ENCODE measurements around the gene SAMD3.
"Not testable (repeated sequence)": the region's sequence is repeated elsewhere in the genome, so short reads cannot be mapped to it uniquely, and the experiment has no call there.

SAMD3 gene

DNA sequence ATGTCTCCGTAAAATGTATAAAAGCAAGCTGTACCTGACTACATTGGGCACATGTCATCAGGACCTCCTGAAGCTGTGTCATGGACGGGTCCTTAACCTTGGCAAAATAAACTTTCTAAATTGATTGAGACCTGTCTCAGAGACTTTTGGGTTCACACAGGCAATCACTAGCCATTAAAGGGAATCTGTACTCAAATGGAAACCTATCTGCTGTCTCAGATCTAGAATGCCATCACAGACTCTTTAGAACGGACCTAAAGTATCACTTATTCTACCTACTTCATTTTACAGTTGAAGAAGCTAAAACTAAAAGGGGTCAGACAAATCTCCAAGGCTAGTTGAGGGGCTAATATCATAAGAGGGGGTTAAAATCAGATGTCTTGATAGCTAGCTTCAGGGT lies 11.1 kb downstream of the SAMD3 start:
- DNase-seq (ENCODE audit: low read depth) = no peak

DNA sequence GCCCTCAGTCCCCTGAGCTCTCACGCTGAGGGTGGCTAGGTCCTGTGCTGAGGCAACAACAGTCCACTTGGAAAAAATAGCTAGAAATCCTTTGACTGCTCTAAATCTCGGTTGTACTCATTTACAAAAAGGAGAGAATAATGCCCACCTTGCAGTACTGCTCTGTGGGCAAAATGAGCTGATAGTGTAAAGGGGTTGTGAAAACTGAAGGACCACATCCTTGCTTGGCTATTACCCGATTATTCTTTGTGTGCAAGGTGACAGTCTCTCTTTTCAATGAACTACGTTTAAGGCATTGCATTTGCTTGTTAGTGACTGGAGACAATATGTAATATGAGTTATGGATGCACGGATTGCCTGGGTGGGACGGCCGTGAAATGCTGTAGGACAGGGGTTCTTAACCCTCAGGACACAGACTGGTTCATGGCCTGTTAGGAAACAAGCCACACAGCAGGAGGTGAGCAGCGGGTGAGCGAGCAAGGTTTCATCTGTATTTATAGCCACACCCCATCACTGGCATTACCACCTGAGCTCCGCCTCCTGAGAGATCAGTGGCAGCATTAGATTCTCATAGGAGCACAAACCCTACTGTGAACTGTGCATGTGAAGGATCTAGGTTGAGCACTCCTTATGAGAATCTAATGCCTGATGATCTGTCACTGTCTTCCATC lies 14.6 kb downstream of the SAMD3 start:
- no peak for DNase-seq (ENCODE audit: low read depth)

DNA sequence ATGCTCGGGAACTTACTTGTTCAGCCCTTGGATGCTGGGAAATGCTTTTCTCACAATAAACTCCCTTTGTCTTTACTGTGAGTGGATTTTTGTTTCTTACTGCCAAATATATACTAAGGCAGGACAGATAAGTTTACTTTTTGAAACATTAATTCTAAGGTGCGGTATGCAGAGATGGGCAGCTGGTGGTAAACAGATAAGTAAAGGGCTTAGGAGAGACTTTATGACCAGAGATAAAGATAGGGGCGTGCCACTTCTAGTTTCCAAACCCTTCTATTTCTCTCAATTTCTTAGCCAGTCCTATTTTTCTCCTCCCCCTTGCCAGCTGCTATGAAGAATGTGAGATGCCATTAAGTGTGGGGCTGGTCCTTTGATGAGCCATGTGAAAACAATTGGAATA lies 16.3 kb downstream of the SAMD3 start:
- no peak for DNase-seq (ENCODE audit: low read depth)

DNA sequence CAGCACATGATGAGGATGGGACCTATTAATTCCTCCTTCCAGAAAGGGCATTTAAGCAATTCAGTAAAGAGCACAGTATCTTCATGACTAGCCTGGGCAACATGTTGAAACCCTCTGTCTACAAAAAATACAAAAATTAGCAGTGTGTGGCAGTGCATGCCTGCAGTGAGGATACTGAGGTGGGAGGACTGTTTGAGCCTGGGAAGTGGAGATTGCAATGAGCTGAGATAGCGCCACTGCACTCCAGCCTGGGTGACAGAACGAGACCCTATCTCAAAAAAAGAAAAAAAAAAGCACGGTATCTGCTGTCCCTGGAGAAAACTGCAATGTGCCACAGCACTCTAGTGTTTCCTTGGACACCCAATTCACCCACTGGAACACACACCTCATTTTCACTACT lies 18.4 kb downstream of the SAMD3 start:
- no peak for DNase-seq (ENCODE audit: low read depth)

DNA sequence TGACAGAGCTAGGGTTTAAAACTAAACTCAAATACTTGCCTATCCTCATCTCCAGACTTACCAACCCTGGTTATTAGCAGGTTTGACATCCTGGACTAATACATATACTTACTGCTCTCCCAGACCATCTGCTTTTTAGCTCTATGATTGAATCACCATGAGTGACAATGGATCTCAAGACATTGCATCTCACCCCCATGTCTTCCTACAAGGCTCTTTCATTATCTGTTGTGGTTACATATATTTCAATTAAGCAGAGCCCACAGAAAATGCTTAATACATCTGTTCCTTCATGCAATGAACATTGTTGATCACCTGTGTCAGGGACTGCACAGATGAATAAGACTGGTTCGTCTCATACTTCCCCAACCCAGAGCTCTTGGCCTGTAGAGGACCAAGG lies 19.4 kb downstream of the SAMD3 start:
- DNase-seq (ENCODE audit: low read depth) = no peak

DNA sequence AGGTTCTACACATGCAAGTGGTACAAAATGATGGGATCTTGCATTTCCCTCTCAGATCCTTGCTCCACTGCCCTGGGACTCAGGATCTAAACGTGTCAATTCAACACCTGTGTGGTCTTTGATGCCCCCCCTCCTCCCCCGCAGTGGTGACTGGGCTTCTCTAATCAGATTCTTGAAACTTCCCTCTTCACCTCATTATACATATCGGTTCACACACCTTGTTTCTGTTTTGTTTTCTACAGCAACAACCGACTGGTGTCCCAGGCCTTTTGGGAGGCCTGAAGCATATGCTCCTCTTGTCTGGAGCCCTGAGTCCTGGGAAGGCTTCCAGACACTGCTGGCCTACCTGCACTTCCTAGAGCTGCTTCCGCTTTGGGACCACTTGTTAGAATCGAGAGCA lies 20.0 kb downstream of the SAMD3 start:
- DNase-seq (ENCODE audit: low read depth) = no peak

DNA sequence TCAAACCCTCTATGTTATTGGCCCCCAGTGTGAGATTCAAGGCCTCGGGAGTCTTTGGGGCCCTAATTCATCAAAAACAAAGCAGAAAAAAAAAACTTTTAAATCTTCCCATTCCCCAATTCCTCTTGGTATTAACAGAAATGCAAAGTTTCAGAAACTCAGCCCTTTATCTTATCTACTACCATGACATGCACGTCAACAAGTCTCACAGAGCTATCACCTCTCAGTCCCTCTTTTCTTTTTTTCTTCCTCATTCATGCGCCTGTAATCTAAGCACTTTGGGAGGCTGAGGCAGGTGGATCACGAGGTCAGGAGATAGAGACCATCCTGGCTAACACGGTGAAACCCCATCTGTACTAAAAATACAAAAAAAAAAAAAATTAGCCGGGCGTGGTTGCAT lies 22.7 kb downstream of the SAMD3 start:
- DNase-seq (ENCODE audit: low read depth) = no peak

DNA sequence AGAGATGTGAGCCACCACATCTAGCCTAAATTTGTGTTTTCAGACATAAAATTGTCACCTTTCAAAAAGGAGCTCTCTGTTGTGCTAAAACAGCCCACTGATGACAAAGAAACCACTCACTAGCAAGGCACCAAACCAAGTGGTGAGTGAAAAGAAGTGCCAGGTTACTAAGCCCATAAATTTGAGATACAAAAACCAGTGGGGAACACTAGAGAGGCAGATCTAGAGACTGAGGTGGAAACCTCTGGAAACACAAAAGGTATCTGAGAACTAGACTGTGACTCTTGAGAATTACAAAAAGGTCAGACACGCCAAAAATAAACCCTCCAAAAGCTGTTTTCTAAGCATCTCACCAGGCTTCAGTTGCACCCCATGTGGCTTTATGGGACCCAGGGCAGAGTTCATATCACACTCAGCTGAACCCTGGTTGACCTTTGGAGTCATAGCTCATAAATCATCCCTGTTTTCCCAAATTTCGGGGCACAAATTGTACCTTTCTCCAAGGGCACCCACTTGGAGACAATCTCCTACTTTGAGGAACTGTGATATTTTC lies 24.2 kb downstream of the SAMD3 start:
- DNase-seq (ENCODE audit: low read depth) = no peak

DNA sequence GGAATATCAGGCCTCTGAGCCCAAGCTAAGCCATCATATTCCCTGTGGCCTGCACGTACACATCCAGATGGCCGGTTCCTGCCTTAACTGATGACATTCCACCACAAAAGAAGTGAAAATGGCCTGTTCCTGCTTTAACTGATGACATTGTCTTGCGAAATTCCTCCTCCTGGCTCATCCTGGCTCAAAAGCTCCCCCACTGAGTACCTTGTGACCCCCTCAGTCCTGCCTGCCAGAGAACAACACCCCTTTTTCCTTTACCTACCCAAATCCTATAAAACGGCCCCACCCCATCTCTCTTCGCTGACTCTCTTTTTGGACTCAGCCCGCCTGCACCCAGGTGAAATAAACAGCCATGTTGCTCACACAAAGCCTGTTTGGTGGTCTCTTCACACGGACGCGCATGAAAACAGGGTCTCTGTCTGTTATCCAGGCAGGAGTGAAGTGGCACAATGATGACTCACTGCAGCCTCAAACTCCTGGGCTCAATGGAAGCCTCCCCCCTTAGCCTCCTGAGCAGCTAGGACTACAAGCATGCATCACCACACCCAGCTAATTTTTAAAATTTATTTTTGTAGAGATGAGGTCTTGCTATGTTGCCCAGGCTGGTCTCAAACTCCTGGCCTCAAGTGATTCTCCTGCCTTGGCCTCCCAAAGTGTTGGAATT lies 24.8 kb downstream of the SAMD3 start:
- DNase-seq (ENCODE audit: low read depth) = not testable (repeated sequence)

DNA sequence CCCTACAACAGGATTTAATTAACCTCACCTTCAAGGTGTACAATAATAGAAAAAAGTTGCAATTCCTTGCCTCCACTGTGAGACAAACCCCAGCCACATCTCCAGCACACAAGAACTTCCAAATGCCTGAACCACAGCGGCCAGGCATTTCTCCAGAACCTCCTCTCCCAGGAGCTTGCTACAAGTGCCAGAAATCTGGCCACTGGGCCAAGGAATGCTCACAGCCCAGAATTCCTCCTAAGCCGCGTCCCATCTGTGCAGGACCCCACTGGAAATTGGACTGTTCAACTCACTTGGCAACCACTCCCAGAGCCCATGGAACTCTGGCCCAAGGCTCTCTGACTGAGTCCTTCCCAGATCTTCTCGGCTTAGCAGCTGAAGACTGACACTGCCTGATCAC lies 28.3 kb downstream of the SAMD3 start:
- not testable (repeated sequence) for DNase-seq (ENCODE audit: low read depth)

DNA sequence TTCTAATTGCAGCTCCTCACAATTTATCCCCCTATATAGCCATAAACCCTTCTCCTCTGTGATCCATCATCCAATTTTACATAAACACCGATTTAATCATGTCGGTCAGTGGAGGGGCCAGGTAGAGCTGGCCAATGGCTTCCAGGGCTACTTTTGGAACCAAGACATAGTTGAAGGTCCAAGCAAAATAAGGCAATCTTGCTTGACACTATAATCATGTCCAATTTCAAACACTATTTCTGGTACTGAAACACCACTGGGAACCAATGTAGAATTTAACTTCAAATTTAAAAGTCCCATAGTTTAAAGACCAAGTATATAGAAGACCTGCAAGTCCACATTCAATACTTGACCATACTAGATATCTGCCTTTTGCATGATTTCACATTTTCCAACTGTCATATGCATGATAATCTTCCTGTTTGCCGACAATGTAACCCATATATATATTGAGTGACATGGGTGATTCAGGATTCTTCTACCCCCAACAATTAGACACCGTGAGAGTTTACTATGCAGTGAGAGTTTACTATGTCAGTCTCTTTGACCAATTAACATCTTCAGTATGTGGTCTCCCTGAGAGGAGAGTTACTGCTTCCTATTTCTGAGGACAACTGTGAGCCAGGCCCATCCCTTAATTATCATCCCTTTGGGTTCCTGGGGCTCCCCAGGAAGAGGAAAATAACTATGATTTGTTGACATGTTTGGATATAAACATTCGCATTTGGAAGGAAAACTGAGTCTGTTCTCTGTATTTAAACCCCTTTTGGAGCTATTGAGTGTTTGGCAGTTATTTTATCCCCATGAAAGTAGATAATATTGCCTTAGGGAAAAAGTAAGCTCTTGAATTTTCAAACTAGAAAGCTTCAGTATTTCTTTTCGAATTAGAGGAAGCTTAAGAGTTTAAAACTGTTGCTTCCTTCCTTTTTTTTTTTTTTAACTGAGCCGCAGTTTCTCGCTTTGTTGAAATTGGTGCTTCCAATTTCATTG lies 31.8 kb downstream of the SAMD3 start:
- no peak for DNase-seq (ENCODE audit: low read depth)

DNA sequence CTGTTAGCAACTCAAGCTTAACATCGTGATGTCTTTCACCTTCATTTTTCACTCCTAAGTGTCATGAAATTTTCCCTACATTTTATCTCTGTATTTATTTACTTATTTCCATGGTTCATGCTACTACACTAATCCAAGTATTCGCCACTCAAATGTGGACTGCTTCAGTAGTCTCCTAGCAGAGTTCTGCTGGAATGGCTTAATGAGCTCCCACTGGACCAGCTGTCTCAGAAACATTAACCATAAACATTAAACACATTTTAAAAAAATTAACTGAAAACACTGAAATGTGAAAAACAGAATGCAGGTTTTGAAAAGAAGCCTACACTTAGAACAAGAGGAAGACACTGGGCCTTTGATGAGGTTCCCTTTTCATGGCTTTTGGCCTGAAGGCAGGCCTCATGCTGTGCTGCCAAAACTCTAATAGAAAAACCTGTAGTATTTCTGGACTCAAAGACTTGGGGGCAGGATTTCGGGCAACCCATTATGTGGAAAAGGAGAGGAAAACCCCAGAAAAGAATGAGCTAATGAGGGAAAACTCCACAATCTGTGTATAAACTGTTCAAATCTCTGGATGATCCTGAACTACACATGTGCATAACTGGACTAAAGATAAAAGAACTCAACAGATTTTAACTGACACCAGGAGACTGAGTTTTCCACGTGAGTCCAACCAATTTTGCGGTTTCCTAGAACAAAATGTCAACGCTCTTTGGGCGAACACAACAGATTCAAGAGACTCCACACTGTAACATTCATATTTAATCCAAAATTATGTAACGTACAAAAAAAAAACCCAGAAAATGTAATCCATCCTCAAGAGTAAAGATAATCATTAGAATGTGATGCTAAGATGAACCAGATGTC lies 33.0 kb downstream of the SAMD3 start:
- no peak for DNase-seq (ENCODE audit: low read depth)

DNA sequence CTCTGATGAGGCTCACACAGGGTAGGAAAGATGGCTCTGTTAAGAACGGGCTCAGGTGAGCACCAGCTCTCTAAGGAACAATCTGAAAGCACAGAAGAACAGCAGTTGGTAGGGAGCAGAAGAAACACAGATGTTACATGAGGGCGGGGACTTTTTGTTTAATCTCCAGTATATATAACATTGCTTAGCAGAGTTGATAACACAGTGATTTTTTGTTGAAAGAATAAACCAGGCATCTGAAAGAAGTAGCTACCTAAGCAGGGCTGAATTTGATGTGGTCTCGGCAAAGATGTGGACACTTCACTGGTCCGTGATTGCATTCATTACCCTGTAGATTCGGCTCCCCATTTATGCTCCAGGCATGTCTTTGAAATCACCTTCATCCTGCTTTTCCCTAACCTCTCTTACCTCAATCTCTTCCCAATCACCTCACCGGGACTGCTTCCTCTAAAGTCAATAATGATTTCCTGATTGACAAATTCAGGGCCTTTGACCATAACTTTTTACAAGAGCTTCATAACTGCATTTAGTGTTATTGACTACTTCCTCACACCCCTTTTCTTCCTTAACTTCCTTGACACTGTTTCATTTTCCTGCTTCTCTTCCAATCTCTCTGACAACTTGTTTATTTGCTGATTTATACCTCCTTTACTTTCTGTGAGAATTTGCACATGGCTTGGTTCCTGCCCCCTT lies 34.4 kb downstream of the SAMD3 start:
- no peak for DNase-seq (ENCODE audit: low read depth)

DNA sequence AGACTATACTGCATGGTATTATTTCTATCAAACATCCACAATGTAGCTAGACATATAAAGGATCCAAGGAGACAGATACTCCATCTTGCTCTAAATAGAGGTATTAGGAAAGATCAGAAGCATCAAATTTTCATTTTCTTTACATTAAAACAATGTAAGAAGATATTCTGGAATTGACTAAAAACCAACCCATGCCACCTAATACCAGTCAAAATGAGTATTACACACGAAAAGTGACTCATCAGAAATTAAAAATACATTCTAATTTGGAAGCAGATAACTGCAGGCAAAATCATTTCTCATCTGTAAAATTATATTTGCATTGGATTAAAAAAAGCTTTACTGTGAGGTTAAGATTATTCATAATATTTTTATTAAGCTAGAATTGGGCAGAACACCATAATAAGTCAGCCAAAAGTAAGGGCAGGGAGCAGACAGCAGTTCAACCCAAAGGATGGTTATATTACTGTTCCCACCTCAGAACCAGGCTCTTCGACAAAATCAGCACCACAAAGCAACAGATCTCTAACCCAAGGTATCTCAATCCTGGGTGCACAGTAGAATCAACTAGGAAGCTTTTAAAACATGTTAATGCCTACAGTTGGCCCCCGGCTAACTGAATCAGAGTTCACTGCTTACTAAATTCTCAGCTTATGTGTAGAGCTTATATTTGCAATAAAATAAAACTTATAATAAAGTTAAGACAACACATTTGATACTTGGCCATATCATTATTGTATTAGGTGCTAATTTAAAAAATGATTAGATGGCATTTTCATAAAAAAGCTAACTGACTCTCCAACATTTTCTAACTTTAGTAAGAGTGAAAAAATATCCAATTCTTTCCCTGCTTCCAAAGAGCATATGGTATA lies 35.2 kb downstream of the SAMD3 start:
- no peak for DNase-seq (ENCODE audit: low read depth)

DNA sequence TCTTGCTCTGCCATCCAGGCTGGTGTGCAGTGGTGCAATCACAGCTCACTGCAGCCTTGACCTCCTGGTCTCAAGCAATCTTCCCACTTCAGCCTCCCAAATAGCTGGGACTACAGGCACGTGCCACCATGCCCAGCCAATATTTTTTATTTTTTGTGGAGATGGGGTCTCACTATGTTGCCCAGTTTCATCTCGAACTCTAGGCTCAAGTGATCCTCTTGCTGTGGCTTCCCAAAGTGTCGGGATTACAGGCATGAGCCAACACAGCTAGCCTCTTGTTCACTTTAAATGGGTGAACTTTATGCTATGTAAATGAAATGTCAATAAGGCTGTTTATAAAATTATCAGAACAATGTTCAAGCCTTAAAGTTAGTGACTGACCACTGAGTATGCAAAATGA lies 37.1 kb downstream of the SAMD3 start:
- no peak for DNase-seq (ENCODE audit: low read depth)

DNA sequence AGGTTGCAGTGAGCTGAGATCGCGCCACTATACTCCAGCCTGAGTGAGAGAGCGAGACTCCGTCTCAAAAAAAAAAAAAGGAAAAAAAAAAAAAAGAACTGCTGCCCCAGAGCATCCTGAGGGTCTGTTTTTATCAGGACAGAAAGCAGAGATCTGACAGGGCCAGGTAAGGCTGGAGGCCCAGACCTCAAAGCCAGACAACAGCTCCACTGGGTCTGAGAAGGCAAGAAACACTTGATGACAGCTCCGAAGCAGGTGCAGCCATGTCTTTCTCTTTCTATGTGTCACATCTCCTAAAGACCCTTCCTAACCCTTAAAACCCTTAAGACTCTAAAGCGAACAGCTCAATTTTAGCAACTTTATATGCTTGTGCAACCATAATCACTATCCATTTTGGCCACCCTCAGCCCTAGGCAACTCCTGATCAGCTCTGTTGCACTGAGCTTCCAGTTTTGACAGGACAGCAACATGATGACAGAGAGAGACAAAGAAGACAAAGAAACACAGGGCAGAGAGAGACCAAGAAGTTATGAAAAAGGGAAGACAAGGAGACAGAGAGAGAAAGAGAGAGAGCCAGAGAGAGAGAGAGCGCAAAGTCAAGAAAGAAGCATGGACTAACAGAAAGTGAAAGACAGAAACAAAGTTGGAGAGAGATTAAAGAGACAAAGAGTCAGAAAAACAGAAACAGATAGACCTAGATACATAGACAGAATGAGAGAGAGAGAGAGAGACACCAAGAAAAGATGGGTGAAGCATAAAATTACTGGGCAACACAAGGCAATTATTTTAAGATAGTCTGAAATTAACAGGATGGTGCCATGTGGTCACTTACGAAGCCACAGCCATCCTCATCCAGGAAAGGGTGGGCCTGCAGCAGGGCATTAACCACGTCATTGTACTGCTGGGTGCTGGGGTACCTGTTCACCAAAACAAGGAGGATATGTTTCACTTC lies 39.2 kb downstream of the SAMD3 start:
- no peak for DNase-seq (ENCODE audit: low read depth)

DNA sequence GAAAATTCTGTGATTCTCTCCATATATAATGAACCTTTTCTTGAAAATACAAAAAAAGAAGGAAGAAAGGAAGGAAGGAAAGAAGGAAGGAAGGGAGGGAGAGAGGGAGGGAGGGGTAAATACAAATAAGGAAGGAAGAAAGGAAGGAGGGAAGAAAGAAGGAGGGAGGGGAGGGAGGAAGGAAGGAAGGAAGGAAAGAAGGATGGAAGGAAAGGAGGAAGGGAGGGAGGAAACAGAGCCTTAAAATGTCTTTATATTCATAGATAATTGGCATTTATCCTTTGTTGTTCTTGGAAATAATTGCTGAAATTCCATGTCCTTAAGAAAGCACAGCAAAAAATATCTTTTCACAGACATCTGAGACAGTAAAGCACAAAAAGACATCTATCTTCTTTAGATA lies 40.3 kb downstream of the SAMD3 start:
- DNase-seq (ENCODE audit: low read depth) = no peak

DNA sequence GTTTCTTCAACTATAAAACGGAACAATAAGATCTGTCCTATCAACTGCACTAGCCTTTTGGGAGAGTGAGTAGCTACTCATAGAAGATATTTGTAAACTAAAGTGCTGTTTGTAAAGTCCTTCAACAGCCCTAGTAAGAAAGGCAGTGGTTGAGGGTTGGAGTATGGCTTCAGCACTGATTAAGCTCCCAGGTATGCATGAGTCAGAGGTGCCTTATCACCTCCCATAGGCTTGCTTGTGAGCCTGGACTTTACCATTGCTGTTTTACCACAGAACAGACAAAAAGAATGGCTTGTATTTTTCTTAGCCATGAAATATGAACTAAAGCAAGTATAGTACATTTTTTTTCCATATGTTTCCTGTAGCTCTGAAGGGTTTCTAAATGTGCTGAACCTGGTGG lies 44.1 kb downstream of the SAMD3 start:
- DNase-seq (ENCODE audit: low read depth) = no peak

DNA sequence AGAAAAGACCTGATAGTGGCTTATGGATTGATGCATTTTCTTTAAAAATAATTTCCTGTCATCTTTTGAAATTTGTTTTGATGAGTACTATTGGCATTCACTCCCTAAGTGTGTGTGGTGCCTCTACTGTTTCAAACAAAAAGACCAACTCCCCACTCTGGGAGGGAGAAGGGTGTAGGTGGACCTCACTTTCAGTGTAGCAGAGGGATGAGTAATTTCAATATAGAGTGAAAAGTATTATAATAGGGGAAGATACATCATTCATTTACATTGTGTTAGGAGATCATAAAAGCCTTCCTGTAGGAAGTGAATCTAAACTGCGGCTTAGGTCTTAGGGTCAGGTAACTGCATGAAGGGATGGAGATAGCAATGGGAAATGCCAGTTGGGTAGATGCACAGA lies 46.4 kb downstream of the SAMD3 start:
- DNase-seq (ENCODE audit: low read depth) = no peak
